HEK293T (cell line): ENCODE data around the gene FAM168B.

Experiments
- ELF4 ChIP-seq: fragments of 450-650 bp; IDR thresholded peaks from 2 replicates; pipeline ENCODE4 v1.6.1; 2017; ENCODE audit warnings: antibody characterized with exemption
- FOXA1 ChIP-seq: fragments of 450-650 bp; IDR thresholded peaks from 2 replicates; pipeline ENCODE4 v1.6.1; 2016; ENCODE audit warnings: mild to moderate bottlenecking
- FOXK2 ChIP-seq: fragments of 450-650 bp; IDR thresholded peaks from 2 replicates; pipeline ENCODE4 v1.6.1; 2016; ENCODE audit warnings: mild to moderate bottlenecking
- FOXM1 ChIP-seq: fragments of 450-650 bp; IDR thresholded peaks from 2 replicates; pipeline ENCODE4 v1.6.1; 2017; ENCODE audit warnings: mild to moderate bottlenecking, borderline replicate concordance
- HDGF ChIP-seq: fragments of 450-650 bp; IDR thresholded peaks from 2 replicates; pipeline ENCODE4 v1.6.1; 2017; ENCODE audit warnings: antibody characterized with exemption, borderline replicate concordance
- L3MBTL2 ChIP-seq: fragments of 450-650 bp; conservative IDR thresholded peaks from 2 replicates; pipeline ENCODE4 v1.6.1; 2016; ENCODE audit warnings: mild to moderate bottlenecking
- NFRKB ChIP-seq: fragments of 450-650 bp; IDR thresholded peaks from 2 replicates; pipeline ENCODE4 v1.6.1; 2016; ENCODE audit warnings: mild to moderate bottlenecking, moderate library complexity
- SP1 ChIP-seq: fragments of 450-650 bp; IDR thresholded peaks from 2 replicates; pipeline ENCODE4 v1.6.1; 2017
- SUZ12 ChIP-seq: fragments of 450-650 bp; IDR thresholded peaks from 2 replicates; pipeline ENCODE4 v1.6.1; 2016; ENCODE audit warnings: mild to moderate bottlenecking
- ZNF384 ChIP-seq: fragments of 450-650 bp; IDR thresholded peaks from 2 replicates; pipeline ENCODE4 v1.6.1; 2016

DNA sequence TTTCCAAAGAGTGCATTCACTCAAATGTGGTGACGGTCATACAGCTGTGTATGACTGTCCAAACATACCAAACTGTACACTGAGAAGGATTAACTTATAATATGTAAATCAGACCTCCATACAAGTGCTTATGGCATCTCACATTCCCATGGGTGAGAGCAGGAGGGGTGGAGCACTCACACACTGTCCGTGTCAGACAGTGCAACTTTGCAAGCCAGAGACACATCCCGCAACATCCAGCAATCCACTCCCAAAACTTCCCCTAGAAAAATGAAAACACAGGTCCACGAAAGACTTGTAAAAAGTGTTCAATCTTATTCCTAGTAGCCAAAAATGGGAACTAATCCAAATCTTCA, 36.4 kb downstream of the FAM168B start:
- TF ChIP-seq SP1 (no peak), FOXA1 (no peak), SUZ12 (no peak), NFRKB (no peak), L3MBTL2 (no peak), HDGF (no peak), ZNF384 (no peak), ELF4 (no peak), FOXM1 (no peak), FOXK2 (no peak)
